ENCODE measurements around the gene AKNAD1.

DNA sequence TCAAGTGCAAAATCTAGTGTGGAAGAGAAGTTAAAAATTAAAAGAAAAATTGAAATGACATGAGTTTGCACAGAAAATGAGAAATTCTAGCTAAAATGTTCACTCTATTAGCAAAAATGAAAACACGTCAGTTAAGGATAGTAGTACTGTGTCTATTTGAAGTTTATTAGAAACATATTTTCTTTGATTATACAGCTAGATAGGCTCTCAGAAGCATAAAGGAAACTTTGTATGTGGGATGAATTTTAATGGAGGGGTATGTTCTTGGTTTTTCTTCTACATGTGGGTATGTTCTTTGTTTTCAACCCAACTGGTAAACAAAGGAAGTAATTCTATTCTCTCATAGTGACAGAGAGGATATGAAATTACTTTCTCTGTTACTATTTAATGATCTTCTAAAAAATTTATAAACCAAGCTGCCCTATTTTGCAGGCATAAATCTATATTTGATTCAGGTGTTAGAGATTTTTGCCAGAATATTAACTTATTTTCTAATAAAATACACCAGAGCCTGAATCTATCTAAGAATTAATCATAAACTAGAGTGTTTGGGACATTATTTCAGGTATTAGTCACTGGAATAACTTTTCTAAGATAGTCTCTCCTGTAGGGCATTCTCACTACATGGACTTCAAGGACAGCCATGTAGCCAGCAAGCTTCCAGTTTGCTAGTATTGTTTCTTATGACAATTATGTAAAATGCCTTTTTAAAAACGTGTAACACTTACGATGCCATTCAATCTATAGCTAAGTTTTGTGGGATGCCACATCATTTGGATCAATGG, 35.7 kb upstream of the AKNAD1 start:
- TF ChIP-seq, protein P1, sequence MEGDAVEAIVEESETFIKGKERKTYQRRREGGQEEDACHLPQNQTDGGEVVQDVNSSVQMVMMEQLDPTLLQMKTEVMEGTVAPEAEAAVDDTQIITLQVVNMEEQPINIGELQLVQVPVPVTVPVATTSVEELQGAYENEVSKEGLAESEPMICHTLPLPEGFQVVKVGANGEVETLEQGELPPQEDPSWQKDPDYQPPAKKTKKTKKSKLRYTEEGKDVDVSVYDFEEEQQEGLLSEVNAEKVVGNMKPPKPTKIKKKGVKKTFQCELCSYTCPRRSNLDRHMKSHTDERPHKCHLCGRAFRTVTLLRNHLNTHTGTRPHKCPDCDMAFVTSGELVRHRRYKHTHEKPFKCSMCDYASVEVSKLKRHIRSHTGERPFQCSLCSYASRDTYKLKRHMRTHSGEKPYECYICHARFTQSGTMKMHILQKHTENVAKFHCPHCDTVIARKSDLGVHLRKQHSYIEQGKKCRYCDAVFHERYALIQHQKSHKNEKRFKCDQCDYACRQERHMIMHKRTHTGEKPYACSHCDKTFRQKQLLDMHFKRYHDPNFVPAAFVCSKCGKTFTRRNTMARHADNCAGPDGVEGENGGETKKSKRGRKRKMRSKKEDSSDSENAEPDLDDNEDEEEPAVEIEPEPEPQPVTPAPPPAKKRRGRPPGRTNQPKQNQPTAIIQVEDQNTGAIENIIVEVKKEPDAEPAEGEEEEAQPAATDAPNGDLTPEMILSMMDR (IDR thresholded peaks at IDR 0.05; ENCODE audit: low read length), result no peak
- TF ChIP-seq EZH2 (optimal IDR thresholded peaks at IDR 0.05; ENCODE audit: low read depth, low read length) (no peak), EZH2phosphoT487 (IDR thresholded peaks at IDR 0.05; ENCODE audit: low read length) (no peak)
